Neutrophil (primary cell): ENCODE data around the gene CCDC8.

Source experiments
- H3K27ac ChIP-seq: fragments of 200-600 bp; sonication (generic); 2 replicates; pipeline ENCODE4 v1.5.1; 2016; ENCODE audit warnings: mild to moderate bottlenecking, moderate library complexity
- H3K27me3 ChIP-seq: fragments of 200-600 bp; sonication (generic); 2 replicates; pipeline ENCODE4 v1.6.0; 2016; ENCODE audit warnings: mild to moderate bottlenecking
- H3K36me3 ChIP-seq: fragments of 200-600 bp; sonication (generic); 2 replicates; pipeline ENCODE4 v1.5.1; 2017
- H3K4me1 ChIP-seq, 2 experiments: fragments of 200-600 bp in 1 of 2; sonication (generic) in 1 of 2; 1 replicate in 1 of 2; 2 replicates in 1 of 2; pipeline versions ENCODE4 v1.5.1 to v1.6.1; 2013 to 2016; ENCODE audit warnings: low read depth in 1 of 2, low read length in 1 of 2, mild to moderate bottlenecking in 1 of 2, moderate library complexity in 1 of 2; ENCODE audit not compliant: control insufficient read depth in 1 of 2, insufficient read depth in 1 of 2
- H3K4me3 ChIP-seq, 2 experiments: fragments of 200-600 bp in 1 of 2; sonication (generic) in 1 of 2; 1 replicate in 1 of 2; 2 replicates in 1 of 2; pipeline ENCODE4 v1.5.1; 2013 to 2016; ENCODE audit warnings: low read depth in 1 of 2, low read length in 1 of 2, mild to moderate bottlenecking in 1 of 2, moderate library complexity in 1 of 2
- H3K9me3 ChIP-seq: fragments of 200-600 bp; sonication (generic); 2 replicates; pipeline ENCODE4 v1.5.1; 2016
- TF ChIP-seq, protein P1 (sequence below): fragments of 200-600 bp; sonication (generic); IDR thresholded peaks from 2 replicates; pipeline ENCODE4 v1.5.1; 2016; ENCODE audit warnings: antibody characterized with exemption

Gene CCDC8

DNA sequence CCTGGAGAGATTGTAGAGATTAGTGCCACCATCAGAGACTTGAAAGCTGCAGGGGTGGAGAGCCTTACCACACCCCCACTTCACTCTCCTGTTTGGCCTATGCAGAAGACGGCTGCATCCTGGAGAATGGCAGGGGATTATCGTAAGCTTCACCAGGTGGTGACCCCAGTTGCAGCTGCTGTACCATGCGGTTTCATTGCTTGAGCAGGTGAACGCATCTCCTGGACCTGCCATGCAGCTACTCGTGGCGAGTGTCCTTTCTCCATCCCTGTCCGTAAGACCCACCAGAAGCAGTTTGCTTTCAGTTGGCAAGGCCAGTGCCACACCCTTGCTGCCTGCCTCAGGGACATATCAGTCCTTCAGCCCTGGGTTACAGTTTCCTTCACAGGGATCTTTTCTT, 45.2 kb downstream of the CCDC8 start:
- Histone ChIP-seq H3K27me3 (no peaks in the 10 kb centered on the region), H3K36me3 (peaks cover 10% of the 10 kb centered on the region), H3K27ac (no peak overlapping the region), H3K4me3 (no peak overlapping the region), H3K9me3 (no peaks in the 10 kb centered on the region), H3K4me1 (no peaks in the 10 kb centered on the region)
- TF ChIP-seq, protein P1, sequence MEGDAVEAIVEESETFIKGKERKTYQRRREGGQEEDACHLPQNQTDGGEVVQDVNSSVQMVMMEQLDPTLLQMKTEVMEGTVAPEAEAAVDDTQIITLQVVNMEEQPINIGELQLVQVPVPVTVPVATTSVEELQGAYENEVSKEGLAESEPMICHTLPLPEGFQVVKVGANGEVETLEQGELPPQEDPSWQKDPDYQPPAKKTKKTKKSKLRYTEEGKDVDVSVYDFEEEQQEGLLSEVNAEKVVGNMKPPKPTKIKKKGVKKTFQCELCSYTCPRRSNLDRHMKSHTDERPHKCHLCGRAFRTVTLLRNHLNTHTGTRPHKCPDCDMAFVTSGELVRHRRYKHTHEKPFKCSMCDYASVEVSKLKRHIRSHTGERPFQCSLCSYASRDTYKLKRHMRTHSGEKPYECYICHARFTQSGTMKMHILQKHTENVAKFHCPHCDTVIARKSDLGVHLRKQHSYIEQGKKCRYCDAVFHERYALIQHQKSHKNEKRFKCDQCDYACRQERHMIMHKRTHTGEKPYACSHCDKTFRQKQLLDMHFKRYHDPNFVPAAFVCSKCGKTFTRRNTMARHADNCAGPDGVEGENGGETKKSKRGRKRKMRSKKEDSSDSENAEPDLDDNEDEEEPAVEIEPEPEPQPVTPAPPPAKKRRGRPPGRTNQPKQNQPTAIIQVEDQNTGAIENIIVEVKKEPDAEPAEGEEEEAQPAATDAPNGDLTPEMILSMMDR: no peak

DNA sequence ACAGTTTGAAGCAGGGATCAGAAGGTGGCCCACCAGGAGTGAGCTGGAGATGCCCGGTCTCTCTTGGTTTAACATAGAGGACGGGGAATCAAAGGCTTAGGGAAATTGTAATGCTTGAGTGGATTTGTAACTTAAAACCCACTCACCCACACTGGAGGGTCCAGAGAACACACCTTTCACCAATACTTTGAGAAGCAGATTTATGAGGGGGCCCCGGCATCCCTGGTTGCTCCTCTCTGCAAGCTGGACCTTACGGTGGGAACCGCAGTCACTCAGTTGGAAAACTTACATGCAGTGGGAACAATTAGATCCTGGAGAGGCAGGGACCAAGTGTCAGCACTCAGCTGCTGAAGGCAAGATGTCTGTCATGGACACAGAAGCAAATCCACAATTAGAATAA, 45.9 kb downstream of the CCDC8 start:
- Histone ChIP-seq H3K27me3 (no peaks in the 10 kb centered on the region), H3K4me1 (no peaks in the 10 kb centered on the region), H3K36me3 (peaks cover 10% of the 10 kb centered on the region), H3K9me3 (no peaks in the 10 kb centered on the region), H3K4me3 (no peak overlapping the region), H3K27ac (no peak overlapping the region)
- TF ChIP-seq, protein P1: no peak

DNA sequence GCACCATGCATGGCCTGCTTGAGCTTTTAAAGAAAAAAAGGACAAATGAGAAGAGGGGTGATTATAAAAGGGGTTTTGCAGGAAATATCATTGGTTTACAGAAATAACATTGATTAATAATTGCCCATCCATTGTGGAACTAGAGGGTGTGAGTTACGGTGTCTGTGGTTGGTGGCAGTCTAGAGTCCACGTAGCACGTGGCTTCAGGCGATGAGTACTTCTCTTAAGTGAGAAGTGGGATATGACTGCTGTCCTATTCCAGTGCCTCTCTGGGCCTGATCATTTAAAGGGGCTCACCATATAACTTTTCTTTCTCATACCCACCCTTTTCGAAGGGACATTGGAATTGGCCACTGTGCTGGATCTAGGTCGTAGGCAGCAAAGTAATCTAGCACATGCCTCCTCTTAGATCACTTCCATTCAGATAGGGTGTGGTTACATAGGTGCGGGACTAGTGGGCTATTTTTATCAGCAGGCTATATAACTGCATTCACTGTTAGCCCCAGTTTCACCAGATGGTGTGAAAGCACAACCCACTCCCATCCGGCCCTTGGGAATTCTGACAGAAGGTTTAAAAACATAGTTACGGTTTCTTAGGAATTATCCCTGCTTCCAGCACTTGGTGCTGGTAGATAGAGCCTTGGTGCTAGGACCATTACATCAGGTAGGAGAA, 46.6 kb downstream of the CCDC8 start:
- TF ChIP-seq, protein P1: no peak
- peaks cover 10% of the 10 kb centered on the region for H3K36me3 ChIP-seq

DNA sequence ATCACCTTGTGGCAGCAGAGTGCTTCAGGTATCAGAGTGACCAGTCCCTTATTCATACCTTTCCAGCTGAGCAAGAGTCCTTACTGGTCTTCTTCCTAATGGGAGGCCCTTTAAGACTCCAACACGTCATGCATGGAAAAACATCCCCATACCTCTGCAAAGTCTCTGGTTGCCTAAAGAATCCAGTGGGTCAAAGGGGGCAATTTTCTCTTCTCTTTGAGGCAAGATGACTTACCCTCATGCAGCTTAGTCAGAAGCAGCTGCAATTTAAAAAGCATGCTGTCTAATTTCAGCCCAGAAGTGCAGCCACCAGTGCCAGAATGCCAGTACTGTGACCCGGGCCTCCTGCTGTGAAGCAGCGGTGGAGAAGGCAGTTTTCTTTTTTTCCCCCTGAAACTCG, 47.8 kb downstream of the CCDC8 start:
- H3K4me3 ChIP-seq: no peak overlapping the region
- no peaks in the 10 kb centered on the region for H3K27me3 ChIP-seq
- H3K36me3 ChIP-seq: peaks cover 10% of the 10 kb centered on the region
- TF ChIP-seq, protein P1: no peak
- H3K9me3 ChIP-seq: no peaks in the 10 kb centered on the region
- no peaks in the 10 kb centered on the region for H3K4me1 ChIP-seq
- H3K27ac ChIP-seq: no peak overlapping the region

More for the DNA sequence above, 46.6 kb downstream of the CCDC8 start:
- Histone ChIP-seq H3K9me3 (no peaks in the 10 kb centered on the region), H3K27ac (no peak overlapping the region), H3K27me3 (no peaks in the 10 kb centered on the region), H3K4me3 (no peak overlapping the region), H3K4me1 (no peaks in the 10 kb centered on the region)

DNA sequence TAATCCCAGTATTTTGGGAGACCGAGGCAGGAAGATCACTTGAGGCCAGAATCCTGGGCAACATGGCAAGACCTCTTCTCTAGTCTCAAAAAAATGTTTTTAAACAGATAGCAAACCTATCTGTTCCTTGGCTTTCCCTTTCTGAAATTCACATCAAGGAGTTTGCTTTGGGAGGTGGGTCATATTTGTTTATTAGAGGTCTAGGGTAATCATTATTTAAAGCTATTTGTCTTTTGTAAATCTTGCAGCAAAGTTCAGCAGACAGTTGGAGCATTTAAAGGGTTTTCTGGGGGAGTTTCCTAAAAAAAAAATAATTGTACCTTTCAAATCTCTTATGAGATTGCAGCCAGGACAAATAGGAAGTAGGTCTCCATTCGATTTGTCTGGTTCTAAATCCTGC, 49.0 kb downstream of the CCDC8 start:
- no peak overlapping the region for H3K4me3 ChIP-seq
- no peaks in the 10 kb centered on the region for H3K9me3 ChIP-seq
- peaks cover 10% of the 10 kb centered on the region for H3K36me3 ChIP-seq
- H3K4me1 ChIP-seq: no peaks in the 10 kb centered on the region
- TF ChIP-seq, protein P1: no peak
- no peaks in the 10 kb centered on the region for H3K27me3 ChIP-seq
- H3K27ac ChIP-seq: no peak overlapping the region
